ENCODE results near the gene CD69. TPM values are rescaled to one million over a fixed set of nuclear protein-coding genes. Genes with fewer than 3 reads are reported as not detected.
"Not testable (repeated sequence)": the region's sequence is repeated elsewhere in the genome, so short reads cannot be mapped to it uniquely, and the experiment has no call there.

Gene CD69
- total RNA-seq, 1 experiment from 2014 or later: not detected

- Histone ChIP-seq H3K36me3 (no peaks in the 10 kb centered on the region), H3K4me3 (no peak overlapping the region), H3K27me3 (no peaks in the 10 kb centered on the region), H3K9me3 (no peaks in the 10 kb centered on the region)
- no peak for DNase-seq
These were observed 23.6 kb downstream of the CD69 start for GRCh38 chr12:9736936-9737705.

- H3K36me3 ChIP-seq: no peaks in the 10 kb centered on the region
- no peaks in the 10 kb centered on the region for H3K9me3 ChIP-seq
- H3K4me3 ChIP-seq: no peak overlapping the region
- DNase-seq: no peak
- H3K27me3 ChIP-seq: no peaks in the 10 kb centered on the region
These were observed 25.1 kb downstream of the CD69 start for GRCh38 chr12:9735601-9736000.

GRCh38 chr12:9732921-9733461 is 27.7 kb downstream of the CD69 start, which contains the start of gene CLECL1:
Gene CLECL1 (minus strand): TSS chr12:9733097.
- Histone ChIP-seq H3K9me3 (no peaks in the 10 kb centered on the region), H3K27me3 (no peaks in the 10 kb centered on the region), H3K4me3 (no peak within 1 kb of the TSS), H3K36me3 (no peaks in the 10 kb centered on the region)
- DNase-seq: no peak

GRCh38 chr12:9731797-9732196 is 28.9 kb downstream of the CD69 start:
- Histone ChIP-seq H3K9me3 (no peaks in the 10 kb centered on the region), H3K4me3 (no peak overlapping the region), H3K36me3 (no peaks in the 10 kb centered on the region), H3K27me3 (no peaks in the 10 kb centered on the region)
- no peak for DNase-seq

- H3K9me3 ChIP-seq: no peaks in the 10 kb centered on the region
- H3K27me3 ChIP-seq: no peaks in the 10 kb centered on the region
- no peak for DNase-seq
- no peaks in the 10 kb centered on the region for H3K36me3 ChIP-seq
- no peak overlapping the region for H3K4me3 ChIP-seq
These were observed 29.3 kb downstream of the CD69 start for GRCh38 chr12:9731393-9731792.

GRCh38 chr12:9730591-9730990 is 30.1 kb downstream of the CD69 start:
- Histone ChIP-seq H3K27me3 (no peaks in the 10 kb centered on the region), H3K36me3 (no peaks in the 10 kb centered on the region), H3K4me3 (no peak overlapping the region), H3K9me3 (no peaks in the 10 kb centered on the region)
- no peak for DNase-seq

GRCh38 chr12:9730011-9730410 is 30.7 kb downstream of the CD69 start:
- H3K4me3 ChIP-seq: no peak overlapping the region
- no peaks in the 10 kb centered on the region for H3K9me3 ChIP-seq
- H3K27me3 ChIP-seq: no peaks in the 10 kb centered on the region
- H3K36me3 ChIP-seq: no peaks in the 10 kb centered on the region
- no peak for DNase-seq

GRCh38 chr12:9729082-9729481 is 31.6 kb downstream of the CD69 start:
- no peak overlapping the region for H3K4me3 ChIP-seq

GRCh38 chr12:9727813-9728212 is 32.9 kb downstream of the CD69 start:
- Histone ChIP-seq H3K9me3 (no peaks in the 10 kb centered on the region), H3K36me3 (no peaks in the 10 kb centered on the region), H3K4me3 (no peak overlapping the region), H3K27me3 (no peaks in the 10 kb centered on the region)
- DNase-seq: no peak

More at GRCh38 chr12:9729082-9729481, 31.6 kb downstream of the CD69 start:
- no peak for DNase-seq
- Histone ChIP-seq H3K9me3 (no peaks in the 10 kb centered on the region), H3K27me3 (no peaks in the 10 kb centered on the region), H3K36me3 (no peaks in the 10 kb centered on the region)

GRCh38 chr12:9725213-9725870 is 35.4 kb downstream of the CD69 start:
- DNase-seq: no peak
- H3K4me3 ChIP-seq: no peak overlapping the region
- H3K27me3 ChIP-seq: no peaks in the 10 kb centered on the region
- no peaks in the 10 kb centered on the region for H3K9me3 ChIP-seq
- H3K36me3 ChIP-seq: no peaks in the 10 kb centered on the region

GRCh38 chr12:9724023-9724422 is 36.7 kb downstream of the CD69 start:
- H3K36me3 ChIP-seq: no peaks in the 10 kb centered on the region
- no peak overlapping the region for H3K4me3 ChIP-seq
- H3K9me3 ChIP-seq: no peaks in the 10 kb centered on the region
- DNase-seq: no peak
- H3K27me3 ChIP-seq: no peaks in the 10 kb centered on the region

- Histone ChIP-seq H3K36me3 (no peaks in the 10 kb centered on the region), H3K4me3 (no peak overlapping the region), H3K27me3 (no peaks in the 10 kb centered on the region), H3K9me3 (no peaks in the 10 kb centered on the region)
- no peak for DNase-seq
These were observed 39.2 kb downstream of the CD69 start for GRCh38 chr12:9721394-9722092.

- no peaks in the 10 kb centered on the region for H3K27me3 ChIP-seq
These were observed 40.9 kb downstream of the CD69 start for GRCh38 chr12:9719790-9720189.

GRCh38 chr12:9718968-9719367 is 41.7 kb downstream of the CD69 start:
- Histone ChIP-seq H3K27me3 (no peaks in the 10 kb centered on the region), H3K4me3 (no peak overlapping the region), H3K9me3 (no peaks in the 10 kb centered on the region), H3K36me3 (no peaks in the 10 kb centered on the region)
- no peak for DNase-seq

More at GRCh38 chr12:9719790-9720189, 40.9 kb downstream of the CD69 start:
- Histone ChIP-seq H3K4me3 (no peak overlapping the region), H3K9me3 (no peaks in the 10 kb centered on the region), H3K36me3 (no peaks in the 10 kb centered on the region)
- no peak for DNase-seq

- Histone ChIP-seq H3K36me3 (no peaks in the 10 kb centered on the region), H3K4me3 (no peak overlapping the region), H3K27me3 (no peaks in the 10 kb centered on the region), H3K9me3 (no peaks in the 10 kb centered on the region)
- no peak for DNase-seq
These were observed 43.4 kb downstream of the CD69 start for GRCh38 chr12:9717070-9717925.

- H3K4me3 ChIP-seq, H3K9me3 ChIP-seq, H3K27me3 ChIP-seq, H3K36me3 ChIP-seq, DNase-seq: not testable (repeated sequence)
These were observed 47.6 kb downstream of the CD69 start for GRCh38 chr12:9713032-9713558.

Data from MG63 (cell line).